HEK293 (cell line): ENCODE data around the gene GPSM1.

ENCODE experiments used
- CTCF ChIA-PET: fragments of 350-600 bp; formaldehyde crosslinking; extraction: SDS; loops from one replicate; lab custom pipeline; 2021; ENCODE audit warnings: antibody characterized with exemption; lab: Yijun Ruan, JAX
- POLR2A ChIA-PET: fragments of 300-600 bp; formaldehyde crosslinking; extraction: SDS; loops from one replicate; lab custom pipeline; 2020; ENCODE audit warnings: antibody characterized with exemption, inconsistent platforms; lab: Yijun Ruan, JAX
- H3K27ac ChIP-seq: fragments of 200-500 bp; sonication (Bioruptor generic); 2 replicates; pipeline ENCODE4 v1.5.1; 2014; ENCODE audit warnings: low read depth, low read length, control low read depth, inconsistent platforms; ENCODE audit errors: extremely low read depth
- H3K36me3 ChIP-seq, 2 experiments: fragments of 200-500 bp in 1 of 2; sonication (Bioruptor generic) in 1 of 2; 1 replicate in 1 of 2; 2 replicates in 1 of 2; pipeline ENCODE4 v1.5.1; 2014 to 2017; ENCODE audit warnings: inconsistent platforms in 2 of 2, low read length in 2 of 2; ENCODE audit not compliant: control insufficient read depth in 2 of 2, insufficient read depth in 1 of 2
- H3K4me1 ChIP-seq: fragments of 200-500 bp; sonication (Bioruptor generic); 2 replicates; pipeline ENCODE4 v1.5.1; 2014; ENCODE audit warnings: mild to moderate bottlenecking, low read length, inconsistent platforms; ENCODE audit not compliant: control insufficient read depth, insufficient read depth
- H3K4me3 ChIP-seq: 2 replicates; pipeline ENCODE4 v1.5.1; 2011; ENCODE audit warnings: low read depth, mild to moderate bottlenecking, control low read depth, low read length, moderate library complexity
- H3K9me3 ChIP-seq: fragments of 200-500 bp; sonication (Bioruptor generic); 2 replicates; pipeline ENCODE4 v1.5.1; 2014; ENCODE audit warnings: low read depth, low read length, inconsistent platforms; ENCODE audit not compliant: control insufficient read depth, insufficient read depth
- EGR2 ChIP-seq: fragments of 450-650 bp; formaldehyde crosslinking; IDR thresholded peaks from 2 replicates; pipeline ENCODE4 v1.5.1; 2016; ENCODE audit warnings: low read depth, missing biosample characterization, missing genetic modification characterization
- GLIS2 ChIP-seq: fragments of 450-650 bp; formaldehyde crosslinking; IDR thresholded peaks from 2 replicates; pipeline ENCODE4 v1.5.1; 2016; ENCODE audit warnings: missing biosample characterization, missing genetic modification characterization
- HIC1 ChIP-seq: fragments of 450-650 bp; formaldehyde crosslinking; IDR thresholded peaks from 2 replicates; pipeline ENCODE4 v1.5.1; 2016; ENCODE audit warnings: missing biosample characterization, missing genetic modification characterization
- HOXA7 ChIP-seq: sonication (generic); formaldehyde crosslinking; IDR thresholded peaks from 2 replicates; pipeline ENCODE4 v1.8.1; 2022; ENCODE audit warnings: missing genetic modification reagents, borderline replicate concordance
- IKZF3 ChIP-seq: fragments of 450-650 bp; IDR thresholded peaks from 2 replicates; pipeline ENCODE4 v1.5.0; 2018; ENCODE audit warnings: missing biosample characterization, mild to moderate bottlenecking, missing genetic modification characterization, moderate library complexity
- KLF10 ChIP-seq: fragments of 450-650 bp; IDR thresholded peaks from 2 replicates; pipeline ENCODE4 v1.5.1; 2018; ENCODE audit warnings: missing biosample characterization, mild to moderate bottlenecking, missing genetic modification characterization
- PATZ1 ChIP-seq: fragments of 450-650 bp; formaldehyde crosslinking; IDR thresholded peaks from 2 replicates; pipeline ENCODE4 v1.5.1; 2016; ENCODE audit warnings: missing biosample characterization, missing genetic modification characterization
- TRIM28 ChIP-seq: IDR thresholded peaks from 2 replicates; pipeline ENCODE4 v1.6.1; 2011; ENCODE audit warnings: low read length, control low read depth, borderline replicate concordance
- ZFHX2 ChIP-seq: fragments of 450-650 bp; formaldehyde crosslinking; conservative IDR thresholded peaks from 2 replicates; pipeline ENCODE4 v1.5.1; 2016; ENCODE audit warnings: missing biosample characterization, missing genetic modification characterization
- ZNF148 ChIP-seq: fragments of 450-650 bp; formaldehyde crosslinking; IDR thresholded peaks from 2 replicates; pipeline ENCODE4 v1.5.0; 2017; ENCODE audit warnings: missing biosample characterization, missing genetic modification characterization, borderline replicate concordance
- ZNF2 ChIP-seq: fragments of 450-650 bp; formaldehyde crosslinking; IDR thresholded peaks from 2 replicates; pipeline ENCODE4 v1.5.1; 2016; ENCODE audit warnings: missing biosample characterization, missing genetic modification characterization
- ZNF398 ChIP-seq: fragments of 450-650 bp; formaldehyde crosslinking; IDR thresholded peaks from 2 replicates; pipeline ENCODE4 v1.5.1; 2017; ENCODE audit warnings: missing biosample characterization, missing genetic modification characterization
- ZNF501 ChIP-seq: fragments of 450-650 bp; formaldehyde crosslinking; IDR thresholded peaks from 2 replicates; pipeline ENCODE4 v1.5.1; 2016; ENCODE audit warnings: missing biosample characterization, missing genetic modification characterization
- ZNF600 ChIP-seq: fragments of 450-650 bp; formaldehyde crosslinking; IDR thresholded peaks from 2 replicates; pipeline ENCODE4 v1.5.1; 2016; ENCODE audit warnings: missing biosample characterization, missing genetic modification characterization
- TF ChIP-seq, protein P1 (sequence below): fragments of 450-650 bp; formaldehyde crosslinking; IDR thresholded peaks from 2 replicates; pipeline ENCODE4 v1.5.1; 2016; ENCODE audit warnings: missing biosample characterization, missing genetic modification characterization, low read depth

The GPSM1 gene

DNA sequence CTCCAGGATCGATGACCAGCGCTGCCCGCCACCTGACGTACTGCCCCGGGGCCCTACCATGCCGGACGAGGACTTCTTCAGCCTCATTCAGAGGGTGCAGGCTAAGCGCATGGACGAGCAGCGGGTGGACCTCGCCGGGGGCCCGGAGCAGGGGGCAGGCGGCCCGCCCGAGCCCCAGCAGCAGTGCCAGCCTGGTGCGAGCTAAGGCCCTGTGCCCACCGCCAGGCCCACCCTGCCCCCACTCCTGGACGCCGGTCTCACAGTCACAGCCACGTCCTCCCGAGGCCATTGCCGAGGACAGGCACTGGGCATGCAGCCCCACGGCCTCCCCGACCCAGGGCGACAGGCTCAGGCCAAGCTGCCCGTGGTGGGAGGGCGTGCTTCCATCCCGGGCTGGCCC lies 30.7 kb downstream of the GPSM1 start:
- TF ChIP-seq HIC1 (tag by site-specific recombination) (0 out of 2 replicates have a peak, but pooled peaks have one; percentile 24), TRIM28 (no peak)
- no peaks in the 10 kb centered on the region for H3K9me3 ChIP-seq
- H3K4me1 ChIP-seq = no peaks in the 10 kb centered on the region; the same call in 1 of the 2 replicates
- peaks cover 0 to 25% of the 10 kb centered on the region in 2 experiments; a peak in 1 of 3 replicates for H3K36me3 ChIP-seq
- H3K27ac ChIP-seq = no peak overlapping the region
- ChIA-PET CTCF (interaction anchor here (0.6 to 1.0 kb wide), 2 partner anchors 18 to 43 kb away, joined by 3 to 6 read pairs; no protein-coding TSS in a partner anchor), POLR2A (no interaction called here)
- H3K4me3 ChIP-seq = no peak overlapping the region

DNA sequence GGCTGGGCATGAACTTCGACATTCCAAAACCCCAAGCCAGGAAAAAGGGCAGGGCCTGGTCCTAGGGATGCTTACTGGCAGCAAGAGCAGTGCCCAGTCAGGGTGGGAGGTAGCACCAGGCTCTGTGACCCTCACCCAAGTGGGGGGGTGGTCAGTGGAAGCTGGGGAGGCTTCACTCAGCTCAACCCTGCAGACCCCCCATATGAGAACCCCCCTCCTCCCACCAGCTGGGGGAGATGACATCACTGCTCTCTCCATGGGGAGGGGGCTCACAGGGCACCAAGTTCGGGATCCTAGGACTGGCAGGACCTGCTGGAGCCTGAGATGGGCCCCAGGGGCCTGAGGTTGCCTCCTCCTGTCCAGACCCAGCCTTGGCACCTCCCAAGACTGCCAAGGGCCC lies 31.5 kb downstream of the GPSM1 start:
- ChIA-PET POLR2A (interaction anchor here (0.5 kb wide), 1 partner anchor 357 kb away, joined by 5 read pairs; no protein-coding TSS in a partner anchor), CTCF (interaction anchor here (1.0 kb wide), 1 partner anchor 19 kb away, joined by 6 read pairs; no protein-coding TSS in a partner anchor)
- Histone ChIP-seq H3K36me3 (peaks cover 0 to 25% of the 10 kb centered on the region in 2 experiments; a peak in 1 of 3 replicates), H3K27ac (no peak overlapping the region), H3K9me3 (no peaks in the 10 kb centered on the region), H3K4me1 (no peaks in the 10 kb centered on the region; the same call in 1 of the 2 replicates), H3K4me3 (no peak overlapping the region)
- TF ChIP-seq IKZF3 (tag by site-specific recombination) = 0 out of 2 replicates have a peak, but pooled peaks have one; percentile 21
- TF ChIP-seq PATZ1 (tag by site-specific recombination) = peak; percentile 24; the same call in 1 of the 2 replicates
- TF ChIP-seq GLIS2 (tag by site-specific recombination) = peak; percentile 55; the same call in 1 of the 2 replicates
- no peak for TF ChIP-seq ZNF2
- TF ChIP-seq ZNF501 (tag by site-specific recombination) = no peak
- peak; percentile 65 for TF ChIP-seq ZNF398 (tag by site-specific recombination)

DNA sequence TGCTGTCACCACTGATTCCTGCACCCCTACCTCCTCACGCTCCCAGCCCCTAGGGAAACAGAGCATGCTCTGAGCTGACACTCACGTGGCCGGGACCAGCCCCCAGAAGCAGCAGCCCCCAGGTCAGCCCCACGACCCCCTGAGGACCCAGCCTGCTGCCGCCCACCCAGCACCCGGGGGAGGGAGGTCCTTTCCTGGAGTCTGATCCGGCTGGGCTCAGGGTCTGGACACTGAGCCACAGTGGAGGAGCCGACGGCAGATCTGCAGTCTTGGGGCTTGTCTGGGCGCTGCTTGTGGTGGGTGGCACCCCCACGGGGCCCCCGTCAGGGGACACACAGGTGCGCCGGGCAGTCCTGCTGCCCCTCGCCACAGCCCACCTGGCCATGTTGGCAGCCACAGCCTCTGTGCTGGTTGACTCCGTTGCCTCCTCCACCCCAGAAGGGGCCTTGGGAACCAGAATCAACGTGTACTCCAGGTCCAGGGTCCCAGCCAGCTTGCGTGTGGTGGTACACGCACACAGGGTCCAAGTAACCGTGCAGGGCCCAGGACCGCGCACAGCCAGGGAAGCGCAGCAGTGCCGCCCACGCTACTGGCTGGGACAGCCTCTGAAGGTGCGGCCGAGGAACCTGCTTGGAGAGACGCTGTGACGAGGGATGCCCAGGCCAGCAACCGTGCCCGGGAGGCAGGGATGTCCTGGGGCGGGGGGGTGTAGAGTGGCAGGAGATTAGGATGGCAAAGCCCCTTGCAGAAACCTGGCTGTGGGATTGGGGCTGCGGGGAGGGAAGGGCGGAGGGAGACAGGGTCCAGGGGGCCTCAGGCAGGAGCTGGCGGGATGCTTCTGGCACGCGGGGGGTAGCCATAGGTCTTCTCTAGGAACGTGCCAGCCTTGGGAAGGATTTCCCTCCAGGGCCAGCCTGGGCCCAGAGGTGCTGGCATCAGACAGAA lies 32.7 kb downstream of the GPSM1 start:
- Histone ChIP-seq H3K36me3 (peaks cover 0 to 25% of the 10 kb centered on the region in 2 experiments; a peak in 1 of 3 replicates), H3K4me3 (no peak overlapping the region), H3K27ac (no peak overlapping the region), H3K4me1 (no peaks in the 10 kb centered on the region; the same call in 1 of the 2 replicates), H3K9me3 (no peaks in the 10 kb centered on the region)
- CTCF ChIA-PET = no interaction called here
- POLR2A ChIA-PET = no interaction called here
- TF ChIP-seq ZNF600 = peak; percentile 25; the same call in 1 of the 2 replicates
- TF ChIP-seq ZFHX2 = peak; percentile 60; the same call in 1 of the 2 replicates
- no peak for TF ChIP-seq KLF10 (tag by site-specific recombination)
- TF ChIP-seq GLIS2 (tag by site-specific recombination) = peak; percentile 28; the same call in 1 of the 2 replicates
- TF ChIP-seq EGR2 = peak; percentile 65; the same call in 1 of the 2 replicates
- TF ChIP-seq HOXA7 (CRISPR knock-in tag) = no peak
- TF ChIP-seq, protein P1, sequence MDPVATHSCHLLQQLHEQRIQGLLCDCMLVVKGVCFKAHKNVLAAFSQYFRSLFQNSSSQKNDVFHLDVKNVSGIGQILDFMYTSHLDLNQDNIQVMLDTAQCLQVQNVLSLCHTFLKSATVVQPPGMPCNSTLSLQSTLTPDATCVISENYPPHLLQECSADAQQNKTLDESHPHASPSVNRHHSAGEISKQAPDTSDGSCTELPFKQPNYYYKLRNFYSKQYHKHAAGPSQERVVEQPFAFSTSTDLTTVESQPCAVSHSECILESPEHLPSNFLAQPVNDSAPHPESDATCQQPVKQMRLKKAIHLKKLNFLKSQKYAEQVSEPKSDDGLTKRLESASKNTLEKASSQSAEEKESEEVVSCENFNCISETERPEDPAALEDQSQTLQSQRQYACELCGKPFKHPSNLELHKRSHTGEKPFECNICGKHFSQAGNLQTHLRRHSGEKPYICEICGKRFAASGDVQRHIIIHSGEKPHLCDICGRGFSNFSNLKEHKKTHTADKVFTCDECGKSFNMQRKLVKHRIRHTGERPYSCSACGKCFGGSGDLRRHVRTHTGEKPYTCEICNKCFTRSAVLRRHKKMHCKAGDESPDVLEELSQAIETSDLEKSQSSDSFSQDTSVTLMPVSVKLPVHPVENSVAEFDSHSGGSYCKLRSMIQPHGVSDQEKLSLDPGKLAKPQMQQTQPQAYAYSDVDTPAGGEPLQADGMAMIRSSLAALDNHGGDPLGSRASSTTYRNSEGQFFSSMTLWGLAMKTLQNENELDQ (tag by site-specific recombination) = no peak
- no peak for TF ChIP-seq ZNF148 (tag by site-specific recombination)
